HG02885 (cell line): Measurements from ENCODE around the gene HEPACAM2.
A peak's percentile ranks its signal among the peaks of the same experiment; 100 is the strongest.

ENCODE experiments used
- ATAC-seq: cut with Tn5 transposase; IDR thresholded peaks from one replicate; pipeline ENCODE4 v1.9.1; 2021; ENCODE audit warnings: mild to moderate bottlenecking; ENCODE audit not compliant: unreplicated experiment, poor library complexity

HEPACAM2 gene

GRCh38 chr7:93203496-93203895 is 22.8 kb downstream of the HEPACAM2 start:
- no peak for ATAC-seq

GRCh38 chr7:93202594-93203250 is 23.5 kb downstream of the HEPACAM2 start:
- ATAC-seq, result no peak

- no peak for ATAC-seq
These were observed 27.8 kb downstream of the HEPACAM2 start for GRCh38 chr7:93198472-93198871.

- ATAC-seq, result no peak
These were observed 29.9 kb downstream of the HEPACAM2 start for GRCh38 chr7:93196336-93196735.

- no peak for ATAC-seq
These were observed 31.9 kb downstream of the HEPACAM2 start for GRCh38 chr7:93194386-93194785.

GRCh38 chr7:93188870-93189634 is 37.2 kb downstream of the HEPACAM2 start:
- ATAC-seq, result no peak

GRCh38 chr7:93185303-93186027 is 40.8 kb downstream of the HEPACAM2 start:
- no peak for ATAC-seq

- ATAC-seq, result no peak
These were observed 47.1 kb downstream of the HEPACAM2 start for GRCh38 chr7:93179173-93179572.

GRCh38 chr7:93178213-93178612 is 48.1 kb downstream of the HEPACAM2 start:
- no peak for ATAC-seq

- ATAC-seq, result no peak
These were observed 49.2 kb downstream of the HEPACAM2 start for GRCh38 chr7:93176992-93177580.

GRCh38 chr7:93175219-93175618 is 51.0 kb downstream of the HEPACAM2 start:
- ATAC-seq, result no peak

GRCh38 chr7:93172683-93173082 is 53.6 kb downstream of the HEPACAM2 start:
- ATAC-seq, result no peak

GRCh38 chr7:93171606-93172226 is 54.6 kb downstream of the HEPACAM2 start:
- ATAC-seq, result no peak

GRCh38 chr7:93165447-93165846 is 60.8 kb downstream of the HEPACAM2 start:
- ATAC-seq, result peak; percentile 99

- no peak for ATAC-seq
These were observed 61.5 kb downstream of the HEPACAM2 start for GRCh38 chr7:93164766-93165165.

- no peak for ATAC-seq
These were observed 65.0 kb downstream of the HEPACAM2 start for GRCh38 chr7:93161181-93161762.

- no peak for ATAC-seq
These were observed 65.9 kb downstream of the HEPACAM2 start for GRCh38 chr7:93160410-93160809.

GRCh38 chr7:93159490-93159889 is 66.8 kb downstream of the HEPACAM2 start:
- ATAC-seq, result no peak

- no peak for ATAC-seq
These were observed 69.4 kb downstream of the HEPACAM2 start for GRCh38 chr7:93156884-93157283.

- ATAC-seq, result no peak
These were observed 76.0 kb downstream of the HEPACAM2 start for GRCh38 chr7:93150200-93150835.
